Parathyroid adenoma (tissue), 2 donors: Measurements from ENCODE around the gene TBC1D16.

Source experiments
- H2AFZ ChIP-seq: fragments of 300-600 bp; sonication (generic); one replicate; pipeline ENCODE4 v1.7.0; 2017; ENCODE audit warnings: antibody characterized with exemption, mild to moderate bottlenecking
- H3K27ac ChIP-seq: fragments of 300-600 bp; sonication (generic); one replicate; pipeline ENCODE4 v1.7.0; 2017
- H3K27me3 ChIP-seq: fragments of 300-600 bp; sonication (generic); one replicate; pipeline ENCODE4 v1.7.0; 2017; ENCODE audit warnings: low read length; ENCODE audit not compliant: control insufficient read depth, insufficient read depth
- H3K36me3 ChIP-seq: fragments of 300-600 bp; sonication (generic); one replicate; pipeline ENCODE4 v1.7.0; 2017; ENCODE audit warnings: low read length; ENCODE audit not compliant: control insufficient read depth, insufficient read depth
- H3K4me1 ChIP-seq: fragments of 300-600 bp; sonication (generic); one replicate; pipeline ENCODE4 v1.7.0; 2017; ENCODE audit warnings: control low read depth
- H3K4me2 ChIP-seq: fragments of 300-600 bp; sonication (generic); one replicate; pipeline ENCODE4 v1.7.0; 2017; ENCODE audit warnings: low read length
- H3K4me3 ChIP-seq: fragments of 300-600 bp; sonication (generic); one replicate; pipeline ENCODE4 v1.7.0; 2017; ENCODE audit warnings: low read depth, low read length
- H3K79me2 ChIP-seq: fragments of 300-600 bp; sonication (generic); one replicate; pipeline ENCODE4 v1.7.0; 2017; ENCODE audit warnings: control low read depth
- H3K9ac ChIP-seq: fragments of 300-600 bp; sonication (generic); one replicate; pipeline ENCODE4 v1.7.0; 2017; ENCODE audit warnings: mild to moderate bottlenecking
- H3K9me3 ChIP-seq: fragments of 300-600 bp; sonication (generic); one replicate; pipeline ENCODE4 v1.7.0; 2017; ENCODE audit warnings: low read length; ENCODE audit not compliant: control insufficient read depth
- CTCF ChIP-seq: fragments of 300-600 bp; sonication (generic); IDR thresholded peaks from one replicate; pipeline ENCODE4 v1.7.0; 2017; ENCODE audit warnings: antibody characterized with exemption, mild to moderate bottlenecking
- donor health status: primary hyperparathyroidism.

TBC1D16 gene

GRCh38 chr17:79975498-79976134, 60.1 kb downstream of the TBC1D16 start:
- no peak overlapping the region for H2AFZ ChIP-seq
- H3K79me2 ChIP-seq = no peaks in the 10 kb centered on the region
- H3K9me3 ChIP-seq = no peaks in the 10 kb centered on the region
- TF ChIP-seq CTCF = no peak
- H3K4me1 ChIP-seq = no peaks in the 10 kb centered on the region
- H3K4me3 ChIP-seq = no peak overlapping the region
- no peak overlapping the region for H3K9ac ChIP-seq
- H3K27me3 ChIP-seq = no peaks in the 10 kb centered on the region
- H3K36me3 ChIP-seq = no peaks in the 10 kb centered on the region
- no peak overlapping the region for H3K4me2 ChIP-seq
- no peak overlapping the region for H3K27ac ChIP-seq

- H3K79me2 ChIP-seq = no peaks in the 10 kb centered on the region
- H3K27me3 ChIP-seq = no peaks in the 10 kb centered on the region
- no peaks in the 10 kb centered on the region for H3K9me3 ChIP-seq
- H3K4me2 ChIP-seq = no peak overlapping the region
- no peak overlapping the region for H2AFZ ChIP-seq
- no peaks in the 10 kb centered on the region for H3K36me3 ChIP-seq
- H3K9ac ChIP-seq = no peak overlapping the region
- H3K4me1 ChIP-seq = no peaks in the 10 kb centered on the region
- H3K27ac ChIP-seq = no peak overlapping the region
- H3K4me3 ChIP-seq = no peak overlapping the region
- no peak for TF ChIP-seq CTCF
Observed at GRCh38 chr17:79974566-79975497, 60.8 kb downstream of the TBC1D16 start.

GRCh38 chr17:79971651-79972050, 64.0 kb downstream of the TBC1D16 start:
- Histone ChIP-seq H3K4me2 (no peak overlapping the region), H3K4me3 (no peak overlapping the region), H3K27ac (no peak overlapping the region), H3K27me3 (no peaks in the 10 kb centered on the region), H3K9me3 (no peaks in the 10 kb centered on the region), H3K9ac (no peak overlapping the region), H3K4me1 (no peaks in the 10 kb centered on the region), H2AFZ (no peak overlapping the region), H3K79me2 (no peaks in the 10 kb centered on the region), H3K36me3 (no peaks in the 10 kb centered on the region)
- no peak for TF ChIP-seq CTCF

- H3K4me2 ChIP-seq = no peak overlapping the region
- H2AFZ ChIP-seq = no peak overlapping the region
- no peaks in the 10 kb centered on the region for H3K36me3 ChIP-seq
- no peaks in the 10 kb centered on the region for H3K27me3 ChIP-seq
- no peak overlapping the region for H3K9ac ChIP-seq
- no peak overlapping the region for H3K4me3 ChIP-seq
- H3K4me1 ChIP-seq = no peaks in the 10 kb centered on the region
- H3K27ac ChIP-seq = no peak overlapping the region
- H3K9me3 ChIP-seq = no peaks in the 10 kb centered on the region
- TF ChIP-seq CTCF = no peak
- H3K79me2 ChIP-seq = no peaks in the 10 kb centered on the region
Observed at GRCh38 chr17:79970576-79971068, 65.0 kb downstream of the TBC1D16 start.
